ENCODE results near the gene TBX21. TPM values are rescaled to one million over a fixed set of nuclear protein-coding genes. Genes with fewer than 3 reads are reported as not detected.

TBX21 gene
- total and polyA plus RNA-seq, 9 of the 15 experiments (the other 6 are each of a cell fraction or from before 2014, with no cell fraction given), result 0.07 TPM; not detected in 8

- 0 out of 2 replicates have a peak, but pooled peaks have one; percentile 10 for TF ChIP-seq JUND (IDR thresholded peaks at IDR 0.05; ENCODE audit: borderline replicate concordance, low read depth, low read length)
- no peak for TF ChIP-seq JUND (tag; IDR thresholded peaks at IDR 0.05; ENCODE audit: borderline replicate concordance, low read depth, low read length)
- TF ChIP-seq MAX (CRISPR knock-in tag; IDR thresholded peaks at IDR 0.05), result peak; percentile 27; the same call in 1 of the 2 replicates
- 0 out of 2 replicates have a peak, but pooled peaks have one; percentile 35 for TF ChIP-seq FOXP1 (CRISPR knock-in tag; IDR thresholded peaks at IDR 0.05)
- TF ChIP-seq FOSL1 (tag; conservative IDR thresholded peaks at IDR 0.05), result no peak
- TF ChIP-seq ATF3 (IDR thresholded peaks at IDR 0.05), result peak; percentile 15; the same call in 1 of the 2 replicates
- TF ChIP-seq ATF3 (CRISPR knock-in tag; conservative IDR thresholded peaks at IDR 0.05), result no peak
- TF ChIP-seq ZC3H4 (CRISPR knock-in tag; IDR thresholded peaks at IDR 0.05; ENCODE audit: borderline replicate concordance), result no peak
Observed at GRCh38 chr17:47692137-47692894, 40.7 kb upstream of the TBX21 start (continued).

Measured in K562 (cell line).